Measurements from ENCODE around the gene BIN1.
A peak's percentile ranks its signal among the peaks of the same experiment; 100 is the strongest.

BIN1 gene

DNA sequence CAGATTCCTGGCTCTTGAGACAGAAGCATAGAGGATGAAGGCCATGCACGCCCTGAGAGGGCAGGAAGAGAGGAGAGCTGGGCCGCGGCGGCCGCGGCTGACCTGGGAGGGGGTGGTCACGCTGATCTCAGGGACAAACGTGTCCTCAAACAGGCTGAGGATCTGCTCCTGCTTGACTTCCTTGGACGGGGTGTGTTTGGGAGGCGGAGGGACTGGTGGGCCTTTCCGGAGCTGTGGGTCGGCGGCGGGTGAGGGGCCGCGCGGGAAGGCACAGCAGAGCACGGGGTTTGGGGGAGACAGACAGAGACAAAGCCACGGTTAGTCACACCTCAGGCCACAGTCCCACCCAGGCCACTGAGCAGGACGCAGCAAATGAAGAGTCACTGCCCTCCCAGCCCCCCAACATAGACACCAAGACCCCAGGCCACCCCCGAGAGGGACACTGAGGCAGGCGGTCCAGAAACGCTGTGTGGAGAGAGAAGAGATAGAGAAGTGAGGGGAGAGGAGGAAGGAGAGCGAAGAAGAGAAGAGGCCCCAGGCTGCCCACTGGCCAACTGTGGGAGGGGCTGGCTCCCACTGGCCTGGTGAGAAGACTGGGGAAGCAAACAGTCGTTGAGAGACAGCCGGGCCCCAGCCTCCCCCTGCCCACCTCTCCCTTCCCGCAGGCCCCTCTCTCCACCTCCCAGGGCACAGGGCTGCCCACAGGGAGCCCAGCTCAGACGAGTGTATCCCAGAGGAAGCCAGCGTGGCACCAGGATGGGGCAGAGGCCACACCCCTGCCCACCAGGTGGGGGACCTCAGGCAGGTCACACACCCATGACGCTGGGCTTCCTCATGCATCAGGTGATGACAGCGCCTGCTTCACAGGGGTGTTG is 49.3 kb downstream of the BIN1 start:
- no peak for DNase-seq

DNA sequence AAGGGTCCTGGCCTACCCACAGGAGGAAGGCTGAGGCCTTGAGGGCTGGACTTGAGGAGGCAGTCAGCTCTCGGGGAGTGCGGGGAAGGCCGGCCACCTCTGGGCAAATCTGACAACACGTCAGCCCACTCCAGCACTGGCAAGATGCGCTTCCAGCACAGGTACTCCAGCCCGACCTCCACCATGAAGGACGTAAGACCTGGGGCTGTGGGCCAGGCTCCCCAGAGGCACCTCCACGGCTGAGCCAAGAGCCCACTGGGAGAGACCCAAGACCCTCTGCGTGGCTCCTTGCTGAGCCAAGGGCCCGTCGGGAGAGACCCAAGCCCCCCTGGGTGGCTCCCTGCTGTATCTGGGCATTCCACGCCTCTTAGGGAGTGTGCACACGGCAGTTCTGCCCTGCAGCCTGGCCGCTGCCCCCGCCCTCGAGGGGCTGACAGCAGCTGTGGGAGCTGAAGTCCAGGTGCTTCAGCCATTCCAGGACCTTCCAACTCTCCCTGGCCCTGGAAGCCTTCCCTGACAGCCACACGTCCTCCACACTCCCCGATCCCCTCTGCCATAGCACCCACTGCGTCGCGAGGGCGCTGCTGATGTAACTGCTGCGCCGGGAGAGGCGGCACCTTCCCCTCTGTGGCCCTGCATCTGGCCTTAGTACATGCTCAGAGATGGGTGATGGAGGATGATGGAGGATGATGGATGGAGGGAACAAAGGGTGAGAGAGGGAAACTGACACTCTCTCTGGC is 50.2 kb downstream of the BIN1 start:
- DNase-seq, result no peak

DNA sequence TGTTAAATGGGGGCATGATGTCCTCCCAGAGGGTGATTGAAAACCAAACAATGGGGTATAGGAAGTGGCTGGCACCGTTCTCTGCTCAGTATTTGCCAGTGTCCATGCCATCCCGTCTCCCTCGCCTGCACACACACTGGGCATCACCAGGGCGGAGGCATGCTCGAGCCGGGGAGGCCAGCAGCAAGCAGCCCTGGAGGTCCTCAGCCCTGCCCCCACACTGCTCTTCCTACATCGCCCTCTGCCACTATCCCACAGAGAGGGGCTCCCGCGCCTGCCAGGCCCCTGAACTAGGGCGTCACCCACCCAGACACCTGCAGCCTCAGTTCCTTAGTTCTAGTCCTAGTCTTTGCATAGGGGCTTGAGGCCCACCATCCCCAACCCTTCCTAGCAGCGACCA is 50.9 kb downstream of the BIN1 start:
- no peak for DNase-seq

DNA sequence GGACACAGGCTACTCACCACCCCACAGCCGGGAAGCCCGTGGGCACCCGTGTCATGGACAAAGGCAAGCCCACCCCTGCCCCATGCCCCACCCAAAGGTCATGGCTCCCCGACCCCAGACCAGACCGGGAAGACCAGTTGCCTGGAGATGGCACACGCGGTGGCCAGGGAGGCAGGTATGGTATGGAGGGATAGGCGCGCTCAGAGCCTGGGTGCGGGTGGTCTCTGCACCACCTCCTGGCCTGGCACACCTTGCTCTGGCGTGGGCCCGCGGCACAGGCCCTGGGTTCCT is 51.2 kb downstream of the BIN1 start:
- no peak for DNase-seq

DNA sequence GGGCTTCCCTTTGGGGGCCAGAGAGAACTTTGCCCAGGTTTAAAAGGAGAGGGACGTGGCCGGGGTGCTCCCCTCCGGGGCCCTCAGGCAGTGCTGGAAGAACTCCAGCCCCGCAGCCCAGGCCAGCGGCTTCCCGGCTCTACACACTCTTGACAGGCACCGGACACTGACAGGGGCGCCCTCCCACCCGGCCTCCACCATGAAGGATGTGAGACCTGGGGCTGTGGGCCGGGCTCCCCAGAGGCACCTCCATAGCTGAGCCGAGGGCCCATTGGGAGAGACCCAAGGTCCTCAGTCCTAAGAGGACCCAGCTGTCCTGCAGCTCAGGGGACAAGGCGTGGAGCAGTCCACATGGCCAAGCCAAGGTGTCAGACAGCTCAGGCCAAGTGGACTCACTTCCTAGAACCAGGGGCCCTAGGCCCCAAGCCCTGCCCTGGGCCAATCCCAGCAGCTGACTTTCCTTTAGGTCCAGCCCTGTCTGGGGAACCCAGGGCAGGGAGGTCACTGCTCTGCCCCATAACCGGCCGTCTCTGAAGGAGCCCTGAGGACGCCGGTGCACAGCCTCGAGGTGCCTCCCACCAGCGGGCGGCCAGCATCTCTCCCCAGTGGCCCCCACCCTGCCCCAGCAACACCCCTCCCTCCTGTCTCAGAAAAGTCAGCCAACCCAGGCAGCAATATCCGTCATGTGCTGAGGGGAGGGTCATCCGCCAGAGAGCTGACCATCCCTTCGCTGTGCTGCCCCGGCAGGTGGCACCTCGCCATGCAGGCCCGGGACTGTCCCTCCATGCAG is 51.8 kb downstream of the BIN1 start:
- no peak for DNase-seq

DNA sequence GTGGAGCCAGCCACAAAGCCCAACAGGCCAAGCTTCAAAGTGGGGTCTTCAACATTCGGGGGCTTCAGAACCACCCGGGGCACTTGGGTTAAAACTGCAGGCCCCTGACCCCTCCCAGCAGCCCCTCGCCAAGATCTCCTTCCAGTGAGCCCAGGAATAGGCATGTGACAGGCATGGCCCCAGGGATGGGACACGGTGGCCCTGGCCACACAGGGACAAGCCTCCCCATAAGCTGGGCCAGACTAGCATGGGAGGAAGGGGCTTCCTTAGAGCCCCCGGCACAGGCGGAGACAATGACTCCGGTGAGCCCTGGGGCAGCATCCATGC is 52.4 kb downstream of the BIN1 start:
- no peak for DNase-seq

DNA sequence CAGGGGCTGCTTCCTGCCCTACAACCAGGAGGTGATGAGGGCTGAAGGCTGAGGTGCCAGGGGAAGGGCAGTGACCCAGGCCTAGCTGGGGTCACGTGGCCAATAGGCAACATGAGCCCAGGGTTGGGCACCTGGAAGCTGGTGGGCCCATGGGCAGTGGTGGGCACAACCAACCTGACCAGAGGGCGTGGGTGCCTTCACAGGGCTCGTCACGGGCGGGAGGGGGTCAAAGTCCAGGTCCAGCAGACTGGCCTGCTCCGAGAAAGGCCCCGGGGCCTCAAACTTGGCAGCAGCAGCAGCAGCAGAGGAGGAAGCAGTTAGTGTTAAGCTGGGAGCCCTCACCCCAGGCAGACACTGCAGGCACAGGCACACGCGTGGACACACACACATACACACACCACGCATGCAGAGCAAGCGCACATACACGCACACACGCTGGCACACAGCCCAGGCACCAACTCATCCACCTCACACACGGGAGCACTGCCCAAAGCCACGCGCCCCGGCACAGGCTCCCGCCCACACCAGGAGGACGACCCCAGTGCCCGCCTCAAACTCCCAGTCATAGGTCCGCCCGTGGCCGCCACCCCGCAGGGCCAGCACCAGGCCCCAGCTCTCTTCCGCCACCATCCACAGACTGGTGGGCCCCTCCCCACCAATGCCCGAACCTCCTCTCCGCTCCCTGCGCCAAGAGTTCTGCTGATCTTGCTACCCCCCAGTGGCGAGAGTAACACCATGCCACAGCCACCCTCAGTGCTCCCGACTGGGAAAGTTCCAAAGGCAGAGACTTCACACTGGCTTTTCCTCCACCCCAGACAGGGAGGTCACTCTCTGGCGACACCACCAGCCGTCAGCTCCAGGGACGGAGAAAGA is 53.0 kb downstream of the BIN1 start:
- DNase-seq, result no peak

DNA sequence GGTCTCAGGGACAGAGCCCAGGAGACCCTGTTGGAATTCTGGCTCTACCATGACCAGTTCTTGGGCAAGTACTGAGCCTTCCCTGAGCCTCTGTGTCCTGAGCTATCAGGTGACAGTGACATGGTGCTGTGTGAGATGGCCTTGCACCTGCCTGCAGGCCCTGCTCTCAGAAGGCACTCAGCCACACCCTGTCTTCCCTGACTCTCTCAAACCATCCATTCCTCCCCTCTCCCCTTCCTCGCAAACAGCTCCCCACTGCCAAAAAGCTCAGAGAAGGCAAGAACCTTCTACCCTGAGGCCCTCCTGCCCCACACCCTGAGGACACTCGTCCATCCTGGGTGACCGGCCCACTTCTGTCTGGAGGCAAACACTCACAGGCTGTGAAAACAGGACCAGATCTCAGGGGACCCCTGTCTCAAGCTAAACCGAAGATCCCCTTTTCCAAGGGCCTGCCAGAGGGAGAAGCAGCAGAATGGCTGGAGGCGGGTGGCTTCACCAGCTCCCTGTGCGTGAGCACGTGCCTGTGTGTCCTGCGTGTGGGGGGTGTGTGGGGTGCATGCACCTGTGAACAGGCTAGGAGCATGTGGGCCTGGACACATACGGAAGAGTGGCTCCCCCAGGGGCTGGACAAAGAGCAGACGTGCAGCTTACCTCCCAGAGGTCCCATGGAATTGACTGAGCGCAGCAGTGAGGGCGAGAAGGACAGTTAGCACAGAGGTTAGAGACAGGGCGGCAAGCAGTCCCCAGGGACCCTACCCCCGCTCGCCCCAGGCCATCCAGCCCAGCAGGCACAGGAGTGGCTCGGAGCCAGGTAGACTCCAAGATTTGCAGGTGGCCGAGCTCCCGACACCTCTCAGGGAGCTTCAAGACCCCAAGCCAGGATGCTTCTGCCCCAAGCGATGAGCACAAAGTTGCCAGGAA is 53.9 kb downstream of the BIN1 start:
- DNase-seq, result no peak

DNA sequence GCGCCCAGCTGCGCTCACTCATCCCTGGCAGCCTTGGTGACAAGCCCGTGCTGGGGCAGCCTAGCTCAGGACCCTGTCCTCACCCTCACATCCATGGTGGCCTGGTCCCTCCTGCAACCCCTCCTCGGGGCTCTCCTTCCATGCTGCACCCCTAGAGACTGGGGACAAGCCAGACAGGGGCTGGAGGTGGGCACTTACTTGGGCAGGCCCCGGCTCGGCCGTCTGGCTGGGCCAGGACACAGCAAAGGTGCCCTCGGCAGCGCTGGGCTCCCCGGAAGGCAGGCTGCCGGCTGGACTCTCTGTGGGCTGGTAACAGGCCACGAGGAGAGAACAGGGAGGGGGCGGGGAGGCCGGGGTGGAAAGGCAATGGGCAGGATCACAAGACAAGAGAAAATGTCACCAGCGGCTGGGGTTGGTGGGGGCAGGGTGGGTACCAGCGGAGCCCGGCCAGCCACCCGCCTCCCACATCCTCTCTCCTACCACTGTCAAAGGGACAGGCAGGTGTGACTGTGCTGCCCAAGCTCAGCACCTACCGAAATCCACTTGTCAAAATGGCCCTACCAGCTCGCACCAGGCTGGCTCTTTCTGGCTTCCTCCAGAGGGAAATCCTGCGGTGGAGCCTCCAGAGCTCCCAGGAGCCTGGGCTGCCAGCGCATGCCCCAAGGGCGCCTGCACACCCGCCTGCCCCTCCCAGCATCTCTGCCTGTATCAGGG is 54.7 kb downstream of the BIN1 start:
- DNase-seq, result no peak

DNA sequence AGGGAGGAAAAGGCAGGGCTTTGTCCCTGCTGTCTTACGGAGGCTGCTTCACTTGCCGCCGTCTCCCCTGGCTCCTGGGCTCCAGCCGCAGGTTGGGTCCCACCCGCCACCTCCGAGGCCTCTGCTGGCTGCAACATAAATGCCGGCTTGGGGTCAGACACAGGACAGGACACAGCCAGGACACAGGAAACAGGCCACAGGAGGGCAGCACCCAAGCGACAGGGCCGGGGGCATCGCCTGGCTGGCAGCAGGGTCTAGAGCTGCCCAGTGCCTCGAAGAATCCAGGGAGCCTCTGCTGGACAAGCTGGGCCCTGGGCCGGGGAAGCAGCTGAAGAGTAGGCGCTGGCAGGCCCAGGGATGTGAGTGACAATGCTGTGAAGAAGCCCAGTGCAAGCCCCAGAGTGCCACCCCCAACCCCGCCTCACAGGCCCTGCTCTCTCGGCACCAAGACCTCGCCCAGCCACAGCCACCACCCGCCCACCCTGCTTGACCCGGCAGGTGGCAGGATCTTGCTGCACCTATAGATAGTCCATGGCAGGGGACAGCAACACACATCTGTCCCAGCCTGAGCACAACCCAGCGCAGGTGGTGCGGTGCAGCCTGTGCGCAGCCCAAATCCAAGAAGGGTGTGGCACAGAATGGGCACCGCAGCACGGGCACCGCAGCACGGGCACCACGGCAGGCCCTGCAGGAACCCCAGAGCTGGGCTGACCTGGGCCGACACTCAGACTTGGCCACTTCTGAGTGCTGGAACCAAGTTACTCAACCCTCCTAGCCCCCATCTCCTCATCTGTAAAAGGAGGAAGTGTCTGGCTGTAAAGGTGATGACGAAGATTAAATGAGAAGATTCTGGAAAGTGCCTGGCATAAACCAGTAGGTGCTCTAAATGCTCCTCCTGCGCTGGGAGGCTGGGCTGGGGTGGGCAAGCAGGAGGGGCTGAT is 55.6 kb downstream of the BIN1 start:
- DNase-seq, result no peak

DNA sequence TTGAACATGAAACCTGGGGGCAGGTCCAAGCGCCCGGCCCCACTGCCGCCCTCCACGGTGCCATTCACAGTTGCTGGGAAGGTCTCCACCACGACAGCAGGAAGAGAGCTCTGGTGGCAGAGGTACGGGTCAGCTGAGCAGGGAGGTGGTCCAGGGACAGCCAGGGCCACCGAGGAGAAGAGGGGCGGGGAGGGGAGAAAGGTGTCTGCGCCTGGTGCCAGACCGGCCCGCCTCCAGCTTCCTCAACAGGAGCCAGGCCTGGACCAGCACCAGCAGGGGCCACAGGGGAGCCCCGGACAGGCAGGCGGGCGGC is 56.2 kb downstream of the BIN1 start:
- no peak for DNase-seq

DNA sequence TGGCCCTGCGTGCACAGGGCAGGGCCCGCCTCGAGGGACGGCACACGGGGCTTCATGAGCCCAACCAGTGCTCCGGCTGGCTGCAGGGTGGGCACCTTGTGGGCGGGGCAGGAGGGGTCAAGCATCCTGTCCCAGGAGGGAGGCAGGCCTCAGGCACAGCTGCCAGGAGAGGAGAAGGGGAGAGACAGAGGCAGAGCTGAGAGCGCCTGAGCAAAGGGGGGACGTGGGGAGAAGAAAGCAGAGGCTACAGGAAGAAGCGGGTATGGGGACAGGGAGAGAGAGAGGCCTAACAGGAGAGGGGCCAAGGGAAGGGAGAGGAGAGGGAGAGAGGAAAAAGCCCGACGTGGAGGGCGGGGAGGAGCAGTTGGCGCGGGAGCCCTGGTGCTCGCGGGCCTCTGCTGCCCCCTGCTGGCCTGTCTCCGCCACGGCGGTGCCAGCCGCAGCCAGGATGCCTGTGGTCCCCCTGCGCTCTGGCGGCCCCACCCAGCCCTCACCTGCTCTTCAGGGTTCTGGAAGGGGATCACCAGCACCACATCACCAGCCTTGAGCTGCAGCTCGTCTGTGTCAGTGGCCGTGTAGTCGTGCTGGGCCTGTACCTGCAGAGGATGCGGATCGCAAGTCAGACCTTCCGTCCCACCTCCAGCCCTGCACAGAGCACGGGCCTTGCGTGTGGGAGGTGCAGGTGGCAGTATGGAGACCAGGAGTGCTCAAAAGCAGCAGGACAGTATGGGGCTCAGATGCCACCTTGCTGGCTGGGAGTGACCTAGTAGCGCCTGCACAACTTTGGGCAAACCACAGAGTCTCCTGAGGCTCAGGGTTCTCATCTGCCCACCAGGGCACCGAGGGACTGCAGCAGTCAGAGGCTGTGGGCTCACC is 56.8 kb downstream of the BIN1 start:
- peak; percentile 23 for DNase-seq

DNA sequence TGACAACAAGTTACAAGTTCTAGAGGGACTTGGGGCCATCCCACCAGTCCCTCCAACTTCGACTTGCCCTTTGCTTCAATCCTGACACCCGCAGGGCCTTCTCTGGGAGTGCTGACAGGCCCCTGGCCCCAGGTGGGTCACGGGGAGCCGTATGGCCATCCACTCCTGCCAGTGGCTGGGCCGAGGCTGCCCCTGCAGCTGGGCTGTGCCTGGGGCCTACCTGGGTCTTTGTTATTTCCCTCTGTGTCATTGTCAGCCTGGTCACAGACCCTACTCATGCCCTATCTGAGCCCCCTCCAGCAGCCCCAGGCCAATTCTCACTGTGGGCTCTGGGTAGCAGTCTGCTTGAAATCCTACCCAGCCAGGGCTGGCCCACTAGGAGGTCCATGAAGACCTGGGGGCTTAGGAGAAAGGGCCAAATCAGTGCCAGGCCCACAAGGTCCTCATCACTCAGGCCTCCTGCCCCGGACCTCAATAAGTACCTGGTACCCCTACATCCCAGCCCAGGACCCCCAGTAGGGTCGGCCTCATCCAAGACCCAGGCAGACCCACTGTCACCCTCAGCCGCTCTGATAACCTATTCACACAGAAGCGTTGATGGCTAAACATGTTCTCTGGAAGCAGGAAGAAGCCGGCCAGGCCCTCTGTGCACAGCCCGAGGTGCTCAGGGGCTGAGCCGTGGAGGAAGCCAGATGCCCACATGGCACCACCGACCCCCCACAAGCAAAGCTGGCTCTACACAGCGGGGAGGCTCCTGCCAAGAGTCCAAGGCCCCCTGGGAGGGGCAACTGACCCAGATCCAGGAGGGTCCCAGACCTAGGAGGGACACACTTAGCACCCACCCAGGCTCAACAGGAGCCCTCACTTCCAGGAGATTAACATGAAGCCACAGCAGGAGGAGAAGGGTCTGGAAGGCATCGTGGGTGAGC is 57.7 kb downstream of the BIN1 start:
- no peak for DNase-seq

DNA sequence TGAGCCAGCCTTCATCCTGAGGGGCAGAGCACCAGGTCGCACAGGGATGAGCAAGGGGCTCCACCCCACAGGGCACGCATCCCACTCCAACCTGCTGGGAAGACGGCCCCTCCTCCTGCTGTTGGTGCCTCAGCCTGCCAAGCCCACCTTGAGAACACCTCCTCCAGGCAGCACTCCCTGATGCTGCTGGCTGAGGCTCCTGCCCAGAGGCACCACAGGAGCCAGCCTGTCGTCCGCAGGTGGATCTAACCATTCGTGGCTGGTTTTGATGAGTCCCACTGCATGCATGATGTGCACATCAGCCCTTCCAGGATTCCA is 58.4 kb downstream of the BIN1 start:
- no peak for DNase-seq

DNA sequence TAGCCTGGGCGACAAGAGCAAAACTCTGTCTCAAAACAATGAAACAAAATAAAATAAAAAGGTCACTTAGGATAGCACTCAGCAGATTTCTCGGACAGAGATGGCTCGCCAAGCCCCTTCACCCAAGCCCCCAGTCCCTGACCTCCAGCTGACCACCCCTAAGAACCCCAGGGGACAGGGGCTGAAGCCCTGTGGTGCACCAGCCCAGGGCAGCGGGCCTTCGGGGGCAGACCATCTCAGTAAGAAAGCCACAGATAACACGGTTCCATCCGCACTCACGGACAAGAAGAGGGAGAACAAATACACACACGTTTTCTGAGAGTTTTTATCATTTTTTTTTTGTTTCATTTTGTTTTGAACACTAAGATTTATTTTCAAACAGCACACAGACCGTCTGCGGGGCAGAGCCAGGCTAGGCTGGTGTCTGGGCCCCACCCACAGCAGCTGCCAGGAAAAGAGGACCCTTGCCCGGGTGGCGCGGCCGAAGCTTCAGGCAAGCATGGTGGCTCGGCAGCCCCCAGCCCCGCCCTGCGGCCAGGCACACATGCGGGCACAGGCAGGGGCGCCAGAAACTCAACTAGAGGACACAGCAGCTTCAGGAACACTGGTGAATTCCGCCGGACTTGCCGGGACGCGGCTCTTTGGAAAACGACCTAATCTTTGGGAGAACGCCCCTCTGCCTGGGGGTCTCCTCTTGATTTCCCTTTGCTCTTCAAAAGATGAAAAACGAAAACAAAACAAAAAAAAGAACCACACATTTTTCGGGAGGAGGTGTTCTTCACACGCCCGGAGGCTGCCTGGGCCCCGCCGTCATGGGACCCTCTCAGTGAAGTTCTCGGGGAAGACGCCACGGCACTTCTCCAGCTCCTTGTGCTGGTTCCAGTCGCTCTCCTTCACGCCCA is 59.0 kb downstream of the BIN1 start:
- no peak for DNase-seq

DNA sequence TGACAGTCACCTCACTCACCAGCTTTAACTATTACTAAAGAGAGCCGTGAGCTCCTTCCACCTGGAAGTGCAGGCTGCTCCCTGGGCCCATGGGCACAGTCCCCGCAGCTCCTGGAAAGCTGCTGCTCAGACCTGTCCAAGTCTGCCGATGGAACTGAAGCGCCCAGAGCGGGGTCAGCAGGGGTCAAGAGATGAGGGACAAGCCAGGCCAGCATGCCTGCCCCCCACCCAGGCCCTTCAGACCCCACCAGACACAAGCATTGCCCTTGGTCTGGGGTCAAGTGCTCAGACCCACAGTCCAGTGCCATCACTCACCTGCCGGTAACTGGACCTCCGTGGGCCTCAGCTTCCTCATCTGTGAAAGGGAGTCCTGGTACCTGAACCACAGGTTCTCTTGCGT is 59.9 kb downstream of the BIN1 start:
- no peak for DNase-seq

DNA sequence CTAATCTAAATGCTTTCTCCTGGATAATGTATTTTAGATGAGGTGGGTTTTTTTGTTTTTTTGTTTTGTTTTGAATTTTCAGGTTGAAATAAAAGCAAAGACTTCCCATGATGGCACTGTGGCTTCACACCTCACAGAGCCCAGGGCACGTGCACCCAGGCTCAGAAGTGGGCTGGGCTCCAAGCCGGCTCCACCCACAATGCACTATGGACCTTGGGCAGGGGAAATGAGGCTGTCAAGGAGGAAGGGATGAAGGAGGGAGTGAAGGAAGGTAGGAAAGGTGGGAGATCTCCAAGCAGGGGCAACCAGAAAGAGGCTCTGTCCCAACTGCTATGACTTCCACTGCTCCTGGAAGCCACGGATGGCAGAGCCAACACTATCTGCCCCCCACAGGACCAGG is 60.4 kb downstream of the BIN1 start:
- no peak for DNase-seq

All from NCI-H526 treated with DMSO at 0.1 percent for 48 hours (cell line).